Fibroblast of the aortic adventitia (primary cell): ENCODE results near the gene TMEM150A. TPM values are rescaled to one million over a fixed set of nuclear protein-coding genes. Genes with fewer than 3 reads are reported as not detected.
"Not testable (repeated sequence)": the region's sequence is repeated elsewhere in the genome, so short reads cannot be mapped to it uniquely, and the experiment has no call there.

Experiments used
- DNase-seq: peaks from one replicate; pipeline ENCODE4 v3.0.0-alpha.2; 2010; ENCODE audit warnings: low read depth
- H3K4me3 ChIP-seq: 2 replicates; pipeline ENCODE4 v1.5.1; 2011; ENCODE audit warnings: low read depth, mild to moderate bottlenecking, control low read depth, low read length, moderate library complexity
- total RNA-seq: library from RNA; depleted of rRNA; stranded (reverse); fragments of >200 nt; gene quantifications from 2 replicates; pipeline ENCODE4 v1.2.3, GENCODE V29; 2012; ENCODE audit warnings: low replicate concordance
- TF ChIP-seq, protein P1 (sequence below): IDR thresholded peaks from 2 replicates; pipeline ENCODE4 v1.5.1; 2011; ENCODE audit warnings: mild to moderate bottlenecking, low read length, control low read depth, inconsistent platforms; ENCODE audit not compliant: insufficient read depth

TMEM150A gene
- total RNA-seq, 1 donor = 8.6 TPM

DNA sequence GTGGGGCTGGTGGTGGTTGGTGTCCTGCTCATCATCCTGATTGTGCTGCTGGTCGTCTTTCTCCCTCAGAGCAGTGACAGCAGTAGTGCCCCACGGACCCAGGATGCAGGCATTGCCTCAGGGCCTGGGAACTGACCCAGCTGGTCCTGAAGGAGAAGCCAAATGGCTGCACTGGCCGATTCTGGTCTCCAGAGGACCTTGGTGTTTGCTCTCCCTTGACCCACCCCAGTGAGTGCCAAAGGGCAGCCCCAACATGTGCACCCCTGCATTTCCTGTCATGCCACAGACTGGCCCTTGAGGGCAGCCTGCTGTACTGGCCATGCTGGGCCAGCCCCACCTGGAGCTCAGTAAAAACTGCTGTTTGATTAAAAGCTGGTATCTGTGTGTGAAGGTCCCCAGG is 9.5 kb downstream of the TMEM150A start:
- DNase-seq = no peak
- no peak overlapping the region for H3K4me3 ChIP-seq
- TF ChIP-seq, protein P1, sequence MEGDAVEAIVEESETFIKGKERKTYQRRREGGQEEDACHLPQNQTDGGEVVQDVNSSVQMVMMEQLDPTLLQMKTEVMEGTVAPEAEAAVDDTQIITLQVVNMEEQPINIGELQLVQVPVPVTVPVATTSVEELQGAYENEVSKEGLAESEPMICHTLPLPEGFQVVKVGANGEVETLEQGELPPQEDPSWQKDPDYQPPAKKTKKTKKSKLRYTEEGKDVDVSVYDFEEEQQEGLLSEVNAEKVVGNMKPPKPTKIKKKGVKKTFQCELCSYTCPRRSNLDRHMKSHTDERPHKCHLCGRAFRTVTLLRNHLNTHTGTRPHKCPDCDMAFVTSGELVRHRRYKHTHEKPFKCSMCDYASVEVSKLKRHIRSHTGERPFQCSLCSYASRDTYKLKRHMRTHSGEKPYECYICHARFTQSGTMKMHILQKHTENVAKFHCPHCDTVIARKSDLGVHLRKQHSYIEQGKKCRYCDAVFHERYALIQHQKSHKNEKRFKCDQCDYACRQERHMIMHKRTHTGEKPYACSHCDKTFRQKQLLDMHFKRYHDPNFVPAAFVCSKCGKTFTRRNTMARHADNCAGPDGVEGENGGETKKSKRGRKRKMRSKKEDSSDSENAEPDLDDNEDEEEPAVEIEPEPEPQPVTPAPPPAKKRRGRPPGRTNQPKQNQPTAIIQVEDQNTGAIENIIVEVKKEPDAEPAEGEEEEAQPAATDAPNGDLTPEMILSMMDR = no peak

DNA sequence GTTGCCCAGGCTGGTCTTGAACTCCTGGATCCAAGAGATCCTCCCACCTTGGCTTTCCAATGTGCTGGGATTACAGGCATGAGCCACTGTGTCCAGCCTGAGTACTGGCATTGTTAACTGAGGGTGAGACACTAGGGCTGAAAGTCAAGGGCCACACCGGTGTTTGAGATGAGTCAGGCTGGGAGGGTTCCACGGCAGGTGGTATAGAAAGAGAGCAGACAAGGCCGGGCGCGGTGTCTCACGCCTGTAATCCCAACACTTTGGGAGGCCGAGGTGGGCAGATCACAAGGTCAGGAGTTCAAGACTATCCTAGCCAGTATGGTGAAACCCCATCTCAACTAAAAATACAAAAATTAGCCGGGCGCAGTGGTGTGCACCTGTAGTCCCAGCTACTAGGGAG is 10.2 kb downstream of the TMEM150A start:
- DNase-seq = not testable (repeated sequence)

GRCh38 chr2:85591563-85591962 is 10.9 kb downstream of the TMEM150A start:
- DNase-seq = no peak
- H3K4me3 ChIP-seq = no peak overlapping the region

More for the DNA sequence above, 10.2 kb downstream of the TMEM150A start:
- not testable (repeated sequence) for H3K4me3 ChIP-seq

DNA sequence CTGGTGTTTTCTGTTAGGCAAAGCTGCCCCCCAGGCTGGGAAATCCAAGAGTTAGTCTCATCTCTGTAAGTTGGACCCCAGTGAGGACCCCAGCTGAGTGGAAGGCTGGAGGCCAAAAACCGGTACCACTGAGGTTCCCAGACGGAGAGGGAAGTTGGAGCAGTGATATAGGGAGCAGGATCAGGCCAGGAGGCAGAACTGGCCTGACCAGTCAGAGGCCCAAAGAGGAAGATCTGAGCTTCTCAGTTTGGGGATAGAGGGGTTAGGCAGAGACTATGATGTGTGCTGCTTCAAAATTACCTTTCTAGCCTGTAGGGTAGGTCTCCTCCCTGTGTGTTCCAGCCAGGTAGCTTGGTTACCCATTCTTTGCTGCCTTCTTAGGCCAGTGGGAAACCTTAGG is 11.5 kb downstream of the TMEM150A start:
- no peak for DNase-seq
- TF ChIP-seq, protein P1 = no peak
- H3K4me3 ChIP-seq = peak overlapping the region; percentile 5

More at GRCh38 chr2:85591563-85591962, 10.9 kb downstream of the TMEM150A start:
- TF ChIP-seq, protein P1 = no peak

DNA sequence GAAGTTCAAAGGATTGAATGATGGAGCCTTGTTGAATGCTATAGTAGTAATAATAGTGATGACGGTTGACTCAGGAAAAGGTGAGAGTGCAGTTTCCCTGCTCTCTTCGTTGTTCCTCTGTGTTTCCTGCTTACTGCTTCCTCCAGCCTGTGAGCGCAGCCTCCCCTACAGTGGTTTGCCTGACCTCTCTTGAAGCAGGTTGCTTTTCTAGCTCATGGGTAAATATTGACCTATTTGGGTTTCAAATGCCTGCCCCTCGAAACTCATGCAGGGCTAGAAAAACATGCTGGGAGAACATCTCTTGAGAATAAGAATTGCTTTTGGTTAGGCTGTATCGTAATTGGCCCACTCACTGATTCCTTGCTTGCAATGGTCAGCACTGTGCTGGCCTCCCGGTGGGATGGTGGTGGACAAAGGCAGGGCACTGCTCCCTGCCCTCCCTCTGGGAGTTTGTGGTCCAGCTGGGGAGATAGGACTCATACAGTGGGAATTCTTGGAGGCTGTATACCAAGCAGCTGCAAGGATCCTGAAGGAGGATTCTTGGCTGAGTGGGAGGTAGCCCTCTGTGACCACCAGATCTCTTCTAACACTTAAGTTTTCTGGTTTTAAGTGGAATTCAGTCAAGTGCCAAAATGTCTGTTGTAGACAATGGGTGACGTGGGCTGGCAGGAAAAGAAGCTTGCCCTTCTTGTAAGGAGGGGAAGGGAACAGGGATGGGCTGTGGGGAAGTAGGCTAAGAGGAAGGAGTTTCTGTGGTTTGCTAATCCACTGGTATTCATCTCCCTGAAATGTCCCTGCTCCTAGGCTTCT is 12.3 kb downstream of the TMEM150A start:
- DNase-seq = peak; percentile 100
- TF ChIP-seq, protein P1 = no peak
- H3K4me3 ChIP-seq = no peak overlapping the region

DNA sequence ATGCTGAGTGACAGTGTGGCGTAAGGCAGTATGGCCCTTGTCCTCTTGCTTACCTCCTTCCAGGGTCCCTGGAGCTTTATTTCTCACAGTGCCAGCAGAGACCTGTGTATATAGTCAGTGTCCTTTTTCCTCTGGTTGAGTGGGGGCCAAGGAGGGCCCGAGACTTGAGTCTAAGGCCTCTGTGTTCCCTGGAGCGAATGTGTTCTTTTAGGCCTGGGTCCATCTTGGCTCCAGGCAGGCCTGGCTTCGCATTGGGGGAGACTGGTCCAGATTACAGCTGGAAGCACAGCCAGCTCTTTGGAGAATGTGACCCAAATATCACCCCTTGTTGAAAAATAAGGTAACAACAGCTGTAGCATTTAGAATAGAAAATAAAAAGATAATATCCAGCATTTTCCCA is 13.3 kb downstream of the TMEM150A start:
- H3K4me3 ChIP-seq = no peak overlapping the region
- DNase-seq = no peak
- TF ChIP-seq, protein P1 = no peak

- TF ChIP-seq, protein P1 = no peak
- H3K4me3 ChIP-seq = no peak overlapping the region
- DNase-seq = no peak
Measured at GRCh38 chr2:85588645-85589044, 13.9 kb downstream of the TMEM150A start.
